Hematopoietic multipotent progenitor cell (in vitro differentiated cells): ENCODE results near the gene FUCA2. TPM values are rescaled to one million over a fixed set of nuclear protein-coding genes. Genes with fewer than 3 reads are reported as not detected.
"Not testable (repeated sequence)": the region's sequence is repeated elsewhere in the genome, so short reads cannot be mapped to it uniquely, and the experiment has no call there.

Experiments used
- DNase-seq, 3 donors: peaks; one replicate each; pipeline ENCODE4 v3.0.0-alpha.2; 2011 to 2015; ENCODE audit warnings: low read depth in 2 of 3, low spot score in 2 of 3
- total RNA-seq: library from RNA; depleted of rRNA; stranded (reverse); fragments of >200 nt; gene quantifications from one replicate; pipeline ENCODE4 v1.2.3, GENCODE V29; 2012

Gene FUCA2
- total RNA-seq, 1 donor: 7.8 TPM

DNA sequence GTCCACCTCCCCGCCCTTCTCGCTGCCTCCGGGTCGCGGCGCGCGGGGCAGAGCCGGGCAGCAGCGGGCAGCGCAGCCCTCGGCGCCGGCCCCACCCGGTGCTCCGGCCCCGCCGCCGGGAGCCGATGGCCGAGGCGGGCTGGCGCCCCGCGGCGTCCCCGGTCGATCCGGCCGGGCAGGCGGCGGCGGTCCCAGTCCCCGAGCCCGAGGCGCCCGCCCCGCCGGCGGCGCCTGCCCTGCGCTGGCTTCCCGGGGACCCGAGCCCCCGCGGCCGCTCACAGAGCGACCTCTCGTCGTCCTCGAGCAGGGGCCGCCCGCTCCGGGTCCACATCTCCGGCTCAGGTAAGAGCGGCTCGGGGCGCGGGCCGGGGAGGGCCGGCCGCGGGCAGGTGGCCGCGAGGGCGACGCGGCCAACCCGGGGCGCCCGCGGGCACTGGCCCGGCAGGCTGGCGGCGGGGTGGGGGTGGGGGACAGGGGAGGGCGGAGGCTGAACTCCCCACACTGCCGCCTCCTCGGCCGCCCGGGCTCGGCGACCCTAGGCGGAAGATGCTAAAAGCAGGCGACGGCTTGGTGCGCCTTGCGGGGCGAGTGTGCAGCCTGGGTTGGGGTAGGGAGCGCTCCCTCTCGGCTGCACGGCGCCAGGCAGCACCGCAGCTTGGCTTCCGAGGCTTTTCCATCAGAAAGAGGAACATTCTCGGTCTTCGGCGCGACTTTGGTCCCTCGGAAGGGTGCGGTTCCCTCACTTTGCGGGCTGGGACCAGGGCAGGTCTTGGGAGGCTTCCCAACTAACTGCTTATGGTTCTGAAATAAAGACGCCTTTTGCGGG lies 25.6 kb upstream of the FUCA2 start:
- DNase-seq: peak in 2 of 3 donors; percentile 81 to 82

- peak in 2 of 3 donors; percentile 42 to 46 for DNase-seq
Observed at GRCh38 chr6:143536461-143536865, 24.9 kb upstream of the FUCA2 start.

GRCh38 chr6:143535189-143535614 lies 23.7 kb upstream of the FUCA2 start:
- DNase-seq: no peak

GRCh38 chr6:143531720-143532499 lies 20.4 kb upstream of the FUCA2 start:
- DNase-seq: no peak

DNA sequence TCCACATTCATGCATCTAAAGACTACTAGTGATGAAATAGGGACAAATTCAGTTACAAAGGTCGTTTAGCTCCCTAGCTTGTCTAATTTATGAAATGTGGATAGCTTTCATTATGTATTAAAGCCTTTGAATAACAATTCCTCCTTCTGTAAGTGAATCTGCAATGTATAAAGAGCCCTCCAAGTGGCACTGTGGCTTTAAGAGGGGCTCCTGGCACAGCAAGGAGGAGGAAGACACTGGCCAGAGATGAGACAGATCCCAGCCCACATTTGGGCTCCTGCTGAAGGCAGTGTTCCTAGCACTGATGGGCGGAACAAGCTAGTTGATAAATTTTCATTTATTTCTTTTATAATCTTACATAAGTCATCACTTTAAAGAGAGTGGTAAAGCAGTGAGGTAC lies 17.6 kb upstream of the FUCA2 start:
- DNase-seq: peak in 1 of 3 donors; percentile 43

- peak in 1 of 3 donors; percentile 51 for DNase-seq
Observed at GRCh38 chr6:143528164-143528811, 16.8 kb upstream of the FUCA2 start.

DNA sequence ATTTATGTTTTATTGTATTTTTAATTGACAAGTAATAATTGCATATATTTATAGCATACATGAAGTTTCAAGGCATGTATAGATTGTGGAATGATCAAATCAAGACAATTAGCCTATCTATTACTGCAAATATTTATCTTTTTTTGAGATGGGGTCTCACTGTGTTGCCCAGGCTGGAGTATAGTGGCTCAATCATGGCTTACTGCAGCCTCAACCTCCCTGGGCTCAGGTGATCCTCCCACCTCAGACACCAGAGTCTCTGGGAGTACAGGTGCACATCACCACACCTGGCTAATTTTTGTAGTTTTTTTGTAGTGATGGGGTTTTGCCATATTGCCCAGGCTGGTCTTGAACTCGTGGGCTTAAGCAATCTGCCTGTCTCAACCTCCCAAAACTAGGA lies 16.2 kb upstream of the FUCA2 start:
- no peak for DNase-seq

- no peak for DNase-seq
Observed at GRCh38 chr6:143525356-143525755, 13.8 kb upstream of the FUCA2 start.

GRCh38 chr6:143522039-143522600 lies 10.6 kb upstream of the FUCA2 start:
- no peak for DNase-seq

DNA sequence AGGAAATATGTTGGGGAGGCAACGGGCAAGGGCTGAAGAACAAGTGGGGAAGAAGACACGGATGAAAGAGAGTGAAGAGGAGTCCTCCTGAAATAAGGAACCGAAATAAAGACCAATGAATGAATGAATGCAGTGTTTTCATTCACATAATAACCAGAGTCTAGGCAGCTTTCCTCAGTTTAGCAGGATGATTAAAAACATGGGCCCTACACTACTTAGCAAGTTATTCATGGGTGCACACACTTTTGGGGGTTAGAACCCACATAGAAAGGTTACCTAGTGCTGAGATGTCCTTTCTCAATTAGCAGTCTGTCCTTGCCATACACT lies 5.9 kb upstream of the FUCA2 start:
- DNase-seq: no peak

DNA sequence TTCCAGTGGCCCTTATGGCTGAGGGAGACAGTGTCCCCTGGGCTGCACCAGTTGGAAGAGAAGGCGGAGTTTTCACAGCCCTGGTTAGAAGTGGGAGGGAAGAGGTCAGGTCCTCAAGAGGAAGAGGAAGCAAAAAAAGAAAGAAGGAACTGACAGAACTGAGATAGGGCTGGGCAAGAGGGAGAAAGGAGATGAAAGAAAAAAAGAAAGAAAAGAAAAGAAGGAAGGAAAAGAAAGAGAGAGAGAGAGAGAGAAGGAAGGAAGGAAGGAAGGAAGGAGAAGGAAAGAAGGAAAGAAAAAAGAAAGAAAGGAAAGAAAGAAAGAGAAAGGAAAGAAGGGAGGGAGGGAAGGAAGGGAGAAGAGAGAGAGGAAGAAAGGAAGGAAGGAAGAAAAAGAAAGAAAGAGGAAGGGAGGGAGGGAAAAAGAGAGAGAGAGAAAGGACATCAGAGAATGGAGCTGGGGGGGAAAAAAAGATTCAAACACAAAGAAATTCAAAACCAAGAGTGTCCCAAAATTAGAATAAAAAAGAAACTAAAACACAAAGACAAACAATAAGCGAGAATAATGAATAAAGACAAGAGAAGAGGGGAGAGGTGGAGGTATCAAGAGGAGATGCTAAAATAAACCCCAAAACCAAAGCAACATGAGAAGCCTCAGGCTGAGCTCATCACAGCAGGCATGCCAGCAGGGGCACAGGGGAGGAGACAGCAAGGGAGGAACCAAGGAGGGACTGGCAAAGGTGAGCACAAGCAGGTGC lies 5.3 kb upstream of the FUCA2 start:
- no peak for DNase-seq

- no peak for DNase-seq
Observed at GRCh38 chr6:143515766-143516355, 4.3 kb upstream of the FUCA2 start.

GRCh38 chr6:143515061-143515760 lies 3.7 kb upstream of the FUCA2 start:
- no peak for DNase-seq

GRCh38 chr6:143513410-143513809 lies 1.9 kb upstream of the FUCA2 start:
- DNase-seq: peak in 1 of 3 donors; percentile 43

DNA sequence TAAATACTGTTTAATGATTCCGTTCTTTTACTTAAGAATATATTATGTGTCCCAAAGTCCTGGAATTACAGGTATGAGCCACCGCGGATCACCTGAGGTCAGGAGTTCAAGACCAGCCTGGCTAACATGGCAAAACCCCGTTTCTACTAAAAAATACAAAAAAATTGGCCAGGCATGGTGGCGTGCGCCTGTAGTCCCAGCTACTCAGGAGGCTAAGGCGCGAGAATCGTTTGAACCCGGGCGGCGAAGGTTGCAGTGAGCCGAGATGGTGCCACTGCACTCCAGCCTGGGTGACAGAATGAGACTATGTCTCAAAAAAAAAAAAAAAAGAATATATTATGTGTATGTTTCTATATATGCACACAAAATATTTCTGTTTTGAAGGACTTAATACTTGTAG lies 1.2 kb downstream of the FUCA2 start:
- not testable (repeated sequence) for DNase-seq

DNA sequence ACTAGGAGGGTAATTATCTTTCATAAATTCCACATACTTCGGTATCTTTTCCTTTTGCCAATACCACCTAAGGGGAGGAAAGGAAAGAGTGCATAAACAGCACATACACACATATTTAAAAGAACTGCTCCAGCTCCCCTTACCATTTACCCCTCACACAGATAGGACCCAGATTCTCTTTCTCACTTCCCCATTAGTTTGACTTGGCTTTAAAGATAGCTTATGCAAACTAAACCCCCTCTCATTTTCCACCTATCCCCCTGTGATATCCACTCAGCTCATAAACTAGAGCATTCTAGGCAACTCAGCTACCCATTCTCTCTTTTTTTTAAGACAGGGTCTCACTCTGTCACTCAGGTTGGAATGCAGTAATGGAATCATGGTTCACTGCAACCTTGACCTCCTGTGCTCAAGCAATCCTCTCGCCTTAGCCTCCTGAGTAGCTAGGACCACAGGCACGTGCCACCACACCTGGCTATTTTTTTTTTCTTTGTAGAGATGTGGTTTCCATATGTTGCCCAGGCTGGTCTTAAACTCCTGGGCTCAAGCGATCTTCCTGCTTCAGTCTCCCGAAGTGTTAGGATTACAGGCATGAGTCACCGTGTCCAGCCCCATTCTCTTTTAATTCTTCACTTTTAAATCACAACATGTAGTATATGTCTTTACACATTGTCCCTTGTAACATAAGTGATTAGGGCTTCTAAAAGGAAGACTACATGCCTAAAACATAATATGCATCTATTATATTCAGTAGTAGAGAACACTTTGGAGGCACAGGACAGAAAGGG lies 4.0 kb downstream of the FUCA2 start:
- DNase-seq: no peak

GRCh38 chr6:143506620-143507019 lies 4.9 kb downstream of the FUCA2 start:
- DNase-seq: no peak

DNA sequence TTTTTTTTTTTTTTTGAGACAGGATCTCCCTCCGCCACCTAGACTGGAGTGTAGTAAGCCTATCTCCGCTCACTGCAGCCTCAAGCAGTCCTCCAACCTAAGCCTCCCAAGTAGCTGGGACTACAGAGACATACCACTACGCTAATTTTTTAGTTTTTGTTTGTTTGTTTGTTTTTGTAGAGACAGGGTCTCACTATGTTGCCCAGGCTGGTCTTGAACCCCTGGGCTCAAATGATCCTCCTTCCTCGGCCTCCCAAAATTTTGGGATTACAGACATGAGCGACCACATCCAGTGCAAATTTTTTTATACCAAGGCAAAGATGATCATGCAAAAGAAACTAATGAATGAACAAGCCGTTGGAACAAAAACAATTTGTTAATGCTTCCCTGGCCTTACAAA lies 5.3 kb downstream of the FUCA2 start:
- DNase-seq: no peak

GRCh38 chr6:143505537-143505936 lies 6.0 kb downstream of the FUCA2 start:
- DNase-seq: no peak
